ENCODE results near the gene ALOXE3.
A peak's percentile ranks its signal among the peaks of the same experiment; 100 is the strongest.

ALOXE3 gene

DNA sequence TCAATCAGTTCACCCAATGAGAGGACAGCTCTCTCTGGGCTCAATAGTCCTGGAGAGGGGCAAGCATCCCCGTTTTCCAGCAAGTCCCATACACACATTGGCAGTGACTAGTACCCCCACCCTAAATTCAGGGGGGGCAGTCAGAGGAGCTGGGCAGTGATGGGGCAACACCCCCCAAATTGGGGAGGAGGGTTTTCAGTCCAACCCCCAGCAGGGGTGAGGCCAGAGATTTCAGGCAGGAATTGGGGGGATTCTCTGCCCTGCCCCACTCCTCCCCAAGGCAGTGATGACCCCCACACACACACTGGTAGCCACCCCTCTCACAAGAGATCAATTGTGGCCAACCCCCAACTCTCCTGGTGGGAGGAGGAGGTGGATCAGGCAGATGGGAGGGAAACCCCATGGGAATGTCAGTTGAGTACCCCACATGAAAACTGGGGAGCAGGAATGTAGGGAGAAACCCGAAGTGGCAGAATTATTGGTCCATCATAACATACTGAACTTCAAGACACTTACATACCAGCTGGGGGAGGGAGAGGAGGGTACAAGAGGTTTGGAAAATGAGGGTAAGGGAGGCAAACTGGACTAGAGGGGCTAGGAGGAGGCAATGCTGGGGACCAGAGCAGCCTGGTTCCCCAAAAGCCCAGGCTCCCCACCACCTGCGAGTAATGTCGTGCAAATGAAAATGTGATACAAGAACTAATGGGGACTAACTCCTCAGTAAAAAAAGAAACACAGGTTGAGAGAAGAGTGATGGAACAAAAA is 41.3 kb upstream of the ALOXE3 start:
- Histone ChIP-seq H3K4me3 (no peak overlapping the region), H3K4me1 (peaks cover 44% of the 10 kb centered on the region), H3K36me3 (replicated peaks) (peaks cover 37% of the 10 kb centered on the region), H3K27me3 (ENCODE audit: low read depth) (no peaks in the 10 kb centered on the region), H3K9me3 (no peaks in the 10 kb centered on the region)
- in situ Hi-C loops (cut with MboI; ENCODE audit: low sequenced_read_pairs), result loop anchor here (25.0 kb wide), 1 partner anchor 922 kb away; the partner anchor contains the start of genes DVL2, GABARAP and PHF23
- no peak for DNase-seq (ENCODE audit: low spot score in 2 of 2)

DNA sequence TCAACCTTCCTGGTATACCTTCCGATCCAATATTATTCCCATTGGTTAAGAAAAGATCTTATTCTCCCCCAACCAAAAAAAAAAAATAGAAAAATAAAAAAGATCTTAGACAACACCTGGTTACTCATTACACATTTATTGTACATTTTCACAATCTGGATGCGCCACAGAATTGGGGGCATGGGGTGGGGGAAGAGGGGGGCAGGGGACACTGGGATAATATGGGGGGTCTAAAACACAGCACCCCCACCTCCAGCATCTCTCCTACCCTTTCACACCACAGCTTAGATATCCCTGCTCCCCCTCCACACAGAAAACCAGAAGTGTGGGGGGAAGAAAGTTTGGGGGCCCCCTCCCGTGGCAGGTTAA is 40.7 kb upstream of the ALOXE3 start:
- no peak for DNase-seq (ENCODE audit: low spot score in 2 of 2)
- Histone ChIP-seq H3K36me3 (replicated peaks) (peaks cover 37% of the 10 kb centered on the region), H3K27me3 (ENCODE audit: low read depth) (no peaks in the 10 kb centered on the region), H3K4me1 (peaks cover 44% of the 10 kb centered on the region), H3K4me3 (no peak overlapping the region), H3K9me3 (no peaks in the 10 kb centered on the region)
- in situ Hi-C loops (cut with MboI; ENCODE audit: low sequenced_read_pairs), result loop anchor here (25.0 kb wide), 1 partner anchor 922 kb away; the partner anchor contains the start of genes DVL2, GABARAP and PHF23

DNA sequence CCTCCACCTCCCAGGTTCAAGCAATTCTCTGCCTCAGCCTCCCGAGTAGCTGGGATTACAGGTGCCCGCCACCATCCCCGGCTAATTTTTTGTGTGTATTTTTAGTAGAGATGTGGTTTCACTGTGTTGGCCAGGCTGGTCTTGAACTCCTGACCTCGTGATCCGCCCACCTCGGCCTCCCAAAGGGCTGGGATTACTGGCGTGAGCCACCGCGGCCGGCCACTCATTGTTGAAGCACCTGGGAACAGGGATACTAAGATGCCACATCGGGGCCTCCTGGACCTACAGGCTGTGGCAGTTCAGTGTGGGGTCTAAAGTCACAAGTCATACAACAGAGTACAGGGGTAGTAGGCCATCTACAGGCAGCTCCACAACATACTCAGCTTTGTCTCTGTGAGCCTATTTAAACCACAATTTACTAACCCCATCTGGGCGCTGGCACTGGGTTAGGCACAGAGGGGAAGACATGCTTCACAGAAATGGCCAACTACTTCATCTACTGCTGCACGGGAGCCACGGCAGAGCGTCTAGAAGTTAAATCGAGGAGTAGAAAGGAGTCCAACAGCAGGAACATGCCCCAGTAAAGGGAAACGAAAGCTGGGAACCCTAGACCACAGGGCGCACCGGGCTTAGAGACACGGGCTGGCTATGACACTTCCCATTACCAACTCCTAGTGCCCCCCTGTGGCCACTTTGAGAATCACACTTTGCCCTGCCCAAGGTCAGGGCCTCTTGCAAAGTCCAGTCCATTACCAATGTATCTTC is 40.1 kb upstream of the ALOXE3 start:
- no peak overlapping the region for H3K4me3 ChIP-seq
- H3K36me3 ChIP-seq (replicated peaks), result peaks cover 37% of the 10 kb centered on the region
- no peaks in the 10 kb centered on the region for H3K9me3 ChIP-seq
- no peaks in the 10 kb centered on the region for H3K27me3 ChIP-seq (ENCODE audit: low read depth)
- H3K4me1 ChIP-seq, result peaks cover 44% of the 10 kb centered on the region
- in situ Hi-C loops (cut with MboI; ENCODE audit: low sequenced_read_pairs), result loop anchor here (25.0 kb wide), 1 partner anchor 921 kb away; the partner anchor contains the start of genes DVL2, GABARAP and PHF23
- peak; percentile 73 to 96 for DNase-seq (ENCODE audit: low spot score in 2 of 2)

DNA sequence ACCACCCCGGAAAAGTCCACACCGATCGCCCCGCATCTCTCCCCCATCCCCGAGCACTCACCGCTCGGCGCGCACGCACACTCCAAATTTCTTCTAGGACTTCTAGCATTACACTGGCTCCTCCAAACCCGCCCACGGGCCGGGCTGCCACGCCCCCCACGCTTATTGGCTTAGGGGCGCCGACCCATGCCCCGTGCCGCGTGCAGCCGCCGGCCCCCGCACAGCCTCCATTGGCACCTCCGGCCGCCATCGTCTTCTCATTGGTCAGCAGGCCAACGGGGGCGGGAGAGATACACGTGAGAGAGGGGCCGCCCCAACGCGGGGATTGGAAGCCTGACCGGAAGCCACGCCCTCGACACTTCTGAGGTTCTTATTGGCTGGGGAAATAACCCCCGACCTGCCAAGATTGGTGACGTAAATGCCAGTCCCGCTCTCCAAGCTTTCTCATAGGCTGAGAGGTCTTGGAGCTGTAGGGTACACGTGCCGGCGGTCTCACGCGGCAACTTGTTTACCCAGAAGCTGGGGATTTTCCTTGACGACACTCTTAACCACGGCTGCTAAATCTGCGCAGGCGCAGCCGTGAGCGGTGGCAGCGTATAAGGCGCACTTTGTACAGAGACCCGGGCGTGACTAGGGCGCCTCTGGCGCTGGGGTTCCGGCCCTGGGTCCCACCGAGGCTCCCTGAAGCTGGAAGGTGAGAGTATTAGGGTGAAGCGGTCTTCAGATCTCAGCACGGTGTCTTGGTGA is 38.1 kb upstream of the ALOXE3 start:
- peak overlapping the region; percentile 48 for H3K4me3 ChIP-seq
- in situ Hi-C loops (cut with MboI; ENCODE audit: low sequenced_read_pairs), result loop anchor here (25.0 kb wide), 1 partner anchor 919 kb away; the partner anchor contains the start of genes DVL2, GABARAP and PHF23
- peaks cover 45% of the 10 kb centered on the region for H3K4me1 ChIP-seq
- peaks cover 27% of the 10 kb centered on the region for H3K36me3 ChIP-seq (replicated peaks)
- H3K9me3 ChIP-seq, result no peaks in the 10 kb centered on the region
- no peaks in the 10 kb centered on the region for H3K27me3 ChIP-seq (ENCODE audit: low read depth)
- peak; percentile 100 for DNase-seq (ENCODE audit: low spot score in 2 of 2)

DNA sequence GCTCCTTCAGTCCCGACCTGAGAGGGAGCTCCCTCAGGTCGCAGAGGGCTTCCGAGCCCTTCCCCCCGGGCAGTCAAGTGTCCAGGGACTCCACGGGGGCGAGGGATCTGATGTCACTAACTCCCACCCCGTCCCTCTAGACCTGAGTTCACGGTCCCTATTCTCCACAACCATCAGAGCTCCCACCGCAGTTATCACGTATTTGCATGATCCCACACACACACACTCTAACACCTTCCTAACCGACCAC is 37.6 kb upstream of the ALOXE3 start:
- in situ Hi-C loops (cut with MboI; ENCODE audit: low sequenced_read_pairs), result loop anchor here (25.0 kb wide), 1 partner anchor 919 kb away; the partner anchor contains the start of genes DVL2, GABARAP and PHF23

DNA sequence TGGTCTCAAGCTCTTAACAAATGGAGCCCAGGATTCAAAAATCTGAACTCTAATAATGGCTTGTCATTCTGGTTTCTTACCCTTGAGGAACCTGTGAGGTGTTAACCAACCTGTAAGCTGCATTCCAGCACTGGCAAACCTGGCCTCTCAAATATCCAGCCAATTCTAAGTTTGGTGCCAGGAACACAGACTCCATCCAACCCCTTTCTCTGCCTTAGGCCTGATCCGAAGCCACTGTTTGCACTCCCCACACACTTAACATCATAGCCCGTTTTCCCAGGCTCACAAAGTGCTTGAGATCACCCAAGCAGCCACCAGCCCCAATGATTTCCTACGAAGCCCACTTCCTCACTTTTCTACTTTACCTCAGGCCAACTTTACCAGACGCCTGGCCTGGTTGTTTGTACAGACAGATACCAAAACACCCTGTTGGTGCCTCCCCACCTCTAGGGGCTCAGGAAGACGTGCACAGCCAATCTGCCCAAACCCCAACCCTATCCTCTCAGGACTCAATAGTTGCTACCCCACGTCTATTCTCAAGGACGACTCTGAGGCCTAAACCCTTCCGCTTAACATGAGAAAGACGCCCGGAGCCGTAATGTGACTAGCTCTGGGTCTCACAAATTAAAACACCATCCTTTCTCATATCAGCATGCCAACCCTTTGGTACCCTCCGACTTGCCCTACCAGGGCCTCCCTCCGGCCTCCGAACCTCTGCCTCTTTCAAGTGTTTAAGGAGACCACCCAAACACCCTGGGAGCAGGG is 37.1 kb upstream of the ALOXE3 start:
- H3K27me3 ChIP-seq (ENCODE audit: low read depth), result no peaks in the 10 kb centered on the region
- in situ Hi-C loops (cut with MboI; ENCODE audit: low sequenced_read_pairs), result loop anchor here (25.0 kb wide), 1 partner anchor 918 kb away; the partner anchor contains the start of genes DVL2, GABARAP and PHF23
- H3K4me1 ChIP-seq, result peaks cover 44% of the 10 kb centered on the region
- no peak for DNase-seq (ENCODE audit: low spot score in 2 of 2)
- H3K36me3 ChIP-seq (replicated peaks), result peaks cover 21% of the 10 kb centered on the region
- peak overlapping the region; percentile 48 for H3K4me3 ChIP-seq
- no peaks in the 10 kb centered on the region for H3K9me3 ChIP-seq

More for the DNA sequence above, 37.6 kb upstream of the ALOXE3 start:
- Histone ChIP-seq H3K9me3 (no peaks in the 10 kb centered on the region), H3K4me1 (peaks cover 44% of the 10 kb centered on the region), H3K27me3 (ENCODE audit: low read depth) (no peaks in the 10 kb centered on the region), H3K4me3 (peak overlapping the region; percentile 48), H3K36me3 (replicated peaks) (peaks cover 22% of the 10 kb centered on the region)
- no peak for DNase-seq (ENCODE audit: low spot score in 2 of 2)

DNA sequence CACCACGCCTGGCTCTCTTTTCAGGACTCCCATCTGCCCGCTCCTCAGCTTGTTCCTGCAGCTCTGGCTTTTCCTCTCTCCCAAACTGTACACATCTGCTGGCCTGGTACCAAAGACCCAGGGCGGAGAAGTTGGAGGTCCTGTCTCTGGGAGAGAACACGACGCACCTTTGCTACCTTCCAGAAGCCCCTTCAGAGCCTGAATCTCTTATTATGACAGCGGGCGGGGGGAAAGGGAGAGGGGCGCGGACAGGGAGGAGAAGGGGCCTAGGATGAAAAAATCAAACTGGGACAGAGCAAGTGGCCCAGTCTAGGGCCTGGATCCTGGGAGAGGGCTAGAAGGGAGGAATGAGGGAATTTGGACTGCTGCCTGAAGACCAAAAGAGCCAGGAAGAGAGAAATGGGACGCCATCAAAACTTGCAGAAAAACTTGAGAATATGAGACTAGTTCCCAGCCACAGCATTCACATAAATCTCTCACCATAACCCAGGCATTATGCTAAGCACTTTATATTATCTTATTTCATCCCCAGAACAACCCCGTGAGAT is 36.4 kb upstream of the ALOXE3 start:
- Histone ChIP-seq H3K4me3 (no peak overlapping the region), H3K4me1 (peaks cover 44% of the 10 kb centered on the region), H3K36me3 (replicated peaks) (peaks cover 25% of the 10 kb centered on the region), H3K27me3 (ENCODE audit: low read depth) (no peaks in the 10 kb centered on the region), H3K9me3 (no peaks in the 10 kb centered on the region)
- in situ Hi-C loops (cut with MboI; ENCODE audit: low sequenced_read_pairs), result loop anchor here (25.0 kb wide), 1 partner anchor 917 kb away; the partner anchor contains the start of genes DVL2, GABARAP and PHF23
- no peak for DNase-seq (ENCODE audit: low spot score in 2 of 2)

DNA sequence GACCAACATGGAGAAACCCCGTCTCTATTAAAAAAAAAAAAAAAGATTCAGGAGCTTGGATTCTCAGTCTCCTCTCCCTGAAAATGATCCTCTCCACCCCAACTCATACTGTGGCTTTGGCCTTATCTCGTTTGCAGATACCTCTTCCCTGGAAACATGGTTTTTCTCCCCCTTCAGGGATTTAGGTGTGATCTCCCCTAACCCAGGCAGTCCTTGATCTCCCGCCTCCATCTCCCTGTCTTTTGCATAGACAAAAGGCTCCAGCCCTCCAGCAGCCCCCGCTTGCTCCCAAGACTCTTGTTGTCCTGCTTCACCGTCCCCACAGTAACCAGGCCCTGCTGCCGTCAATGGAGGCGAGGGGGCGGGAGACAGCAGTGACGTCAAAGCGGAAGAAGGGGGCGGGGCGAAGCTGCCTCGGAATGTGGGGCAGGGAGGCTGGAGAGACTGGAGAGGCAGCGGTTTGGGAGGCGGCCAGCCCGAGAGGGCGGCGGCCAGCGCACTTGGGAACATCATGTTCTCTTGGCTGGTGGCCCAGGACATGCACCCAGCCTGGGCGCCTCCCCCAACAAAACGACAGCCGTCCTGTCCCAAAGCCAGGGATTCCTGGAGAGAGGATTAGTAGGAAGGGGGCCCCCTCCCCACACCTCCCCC is 35.8 kb upstream of the ALOXE3 start:
- peaks cover 44% of the 10 kb centered on the region for H3K4me1 ChIP-seq
- in situ Hi-C loops (cut with MboI; ENCODE audit: low sequenced_read_pairs), result loop anchor here (25.0 kb wide), 1 partner anchor 917 kb away; the partner anchor contains the start of genes DVL2, GABARAP and PHF23
- peak overlapping the region; percentile 15 for H3K4me3 ChIP-seq
- no peaks in the 10 kb centered on the region for H3K27me3 ChIP-seq (ENCODE audit: low read depth)
- H3K9me3 ChIP-seq, result no peaks in the 10 kb centered on the region
- peak; percentile 86 to 99 for DNase-seq (ENCODE audit: low spot score in 2 of 2)
- H3K36me3 ChIP-seq (replicated peaks), result peaks cover 25% of the 10 kb centered on the region

DNA sequence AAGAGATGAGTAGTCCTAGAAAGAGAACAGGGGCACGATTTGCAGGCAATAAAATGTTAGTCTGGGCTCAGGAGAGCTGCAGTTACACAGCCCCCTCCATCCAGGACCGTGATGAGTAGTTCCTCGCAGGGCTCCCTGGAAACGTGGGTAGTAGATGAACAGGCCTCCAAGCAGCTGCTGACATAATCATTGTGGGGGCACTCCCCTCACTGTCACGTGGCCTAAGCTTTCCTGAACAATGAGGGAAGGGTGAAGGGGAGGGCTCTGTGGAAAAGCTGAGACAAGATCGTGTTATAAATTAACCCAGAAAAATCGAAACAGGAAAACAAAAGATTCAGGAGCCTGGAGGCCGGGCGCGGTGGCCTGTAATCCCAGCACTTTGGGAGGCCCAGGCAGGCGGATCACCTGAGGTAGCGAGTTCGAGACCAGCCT is 35.2 kb upstream of the ALOXE3 start:
- peak; percentile 73 to 80 for DNase-seq (ENCODE audit: low spot score in 2 of 2)
- Histone ChIP-seq H3K4me3 (no peak overlapping the region; the same call in 1 of the 2 replicates), H3K4me1 (peaks cover 44% of the 10 kb centered on the region), H3K9me3 (no peaks in the 10 kb centered on the region), H3K36me3 (replicated peaks) (peaks cover 27% of the 10 kb centered on the region), H3K27me3 (ENCODE audit: low read depth) (no peaks in the 10 kb centered on the region)
- in situ Hi-C loops (cut with MboI; ENCODE audit: low sequenced_read_pairs), result loop anchor here (25.0 kb wide), 1 partner anchor 916 kb away; the partner anchor contains the start of genes DVL2, GABARAP and PHF23

DNA sequence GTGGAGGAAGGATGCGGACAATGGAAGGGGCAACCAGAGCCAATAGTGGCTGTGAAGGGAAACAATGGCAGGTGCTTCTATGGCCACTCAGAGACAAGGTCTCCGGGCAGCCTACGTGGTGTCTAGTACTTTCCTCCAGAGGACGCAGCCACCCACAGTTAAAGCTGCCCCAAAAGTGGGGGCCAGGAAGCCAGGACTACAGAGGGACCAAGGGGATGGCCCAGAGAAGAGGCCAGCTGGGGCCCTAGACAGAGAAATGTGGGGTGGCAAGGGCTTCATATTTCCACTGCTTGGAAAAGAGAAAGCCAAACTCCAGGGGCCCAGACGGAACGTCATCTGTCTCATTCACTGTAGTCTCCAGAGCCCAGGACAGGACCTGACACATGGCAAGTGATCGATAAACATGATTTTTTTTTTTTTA is 34.7 kb upstream of the ALOXE3 start:
- DNase-seq (ENCODE audit: low spot score in 2 of 2), result no peak
- H3K27me3 ChIP-seq (ENCODE audit: low read depth), result no peaks in the 10 kb centered on the region
- no peaks in the 10 kb centered on the region for H3K9me3 ChIP-seq
- in situ Hi-C loops (cut with MboI; ENCODE audit: low sequenced_read_pairs), result loop anchor here (25.0 kb wide), 1 partner anchor 916 kb away; the partner anchor contains the start of genes DVL2, GABARAP and PHF23
- H3K4me3 ChIP-seq, result no peak overlapping the region
- H3K36me3 ChIP-seq (replicated peaks), result peaks cover 27% of the 10 kb centered on the region
- peaks cover 44% of the 10 kb centered on the region for H3K4me1 ChIP-seq

DNA sequence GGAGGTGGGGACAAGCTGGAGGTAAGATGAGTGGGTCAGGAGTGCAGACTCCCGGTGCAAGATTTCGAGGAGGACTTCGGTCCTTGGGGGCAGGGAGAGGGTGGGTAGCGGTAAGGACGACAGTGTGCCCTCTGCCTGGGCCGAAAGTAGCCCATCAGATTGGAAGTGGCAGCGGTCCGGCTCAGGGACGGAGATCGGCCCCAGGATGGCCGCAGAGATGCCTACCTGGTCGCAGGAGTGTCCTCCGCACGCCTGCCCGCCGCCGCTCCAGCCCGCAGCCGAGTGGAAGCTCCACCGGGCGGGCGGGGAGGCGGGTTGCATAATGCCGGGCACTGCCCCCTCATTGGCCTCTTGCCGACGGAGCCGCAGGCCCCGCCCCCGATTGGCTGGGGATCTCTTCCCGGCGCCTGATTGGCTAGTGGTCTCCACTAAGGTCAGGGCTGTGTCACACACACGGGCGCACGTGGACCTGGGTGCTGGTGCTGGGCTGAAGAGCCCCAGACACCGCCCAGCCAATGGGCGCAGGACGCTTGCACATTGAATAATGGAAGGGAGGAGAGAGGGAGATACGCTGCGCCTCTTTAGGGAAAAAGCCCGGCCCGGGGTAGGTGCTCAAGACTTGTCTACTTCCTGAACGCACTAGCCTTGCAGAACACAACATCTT is 33.9 kb upstream of the ALOXE3 start, which contains the start of gene PER1:
Gene PER1 (minus strand): TSS at position 293 of the 664 bp plus-strand sequence. CDS start 1,698 bp downstream, outside the sequence.
- in situ Hi-C loops (cut with MboI; ENCODE audit: low sequenced_read_pairs), result loop anchor here (25.0 kb wide), 1 partner anchor 915 kb away; the partner anchor contains the start of genes DVL2, GABARAP and PHF23
- no peaks in the 10 kb centered on the region for H3K27me3 ChIP-seq (ENCODE audit: low read depth)

More for the DNA sequence above, 33.9 kb upstream of the ALOXE3 start, which contains the start of gene PER1:
- Histone ChIP-seq H3K4me3 (peak within 1 kb of the TSS; percentile 59), H3K4me1 (peaks cover 44% of the 10 kb centered on the region), H3K9me3 (no peaks in the 10 kb centered on the region), H3K36me3 (replicated peaks) (peaks cover 31% of the 10 kb centered on the region)
- peak; percentile 90 to 99 for DNase-seq (ENCODE audit: low spot score in 2 of 2)

Measured in HAP-1 (cell line).